K562 (cell line): ENCODE results near the gene BIVM. TPM values are rescaled to one million over a fixed set of nuclear protein-coding genes. Genes with fewer than 3 reads are reported as not detected.
A peak's percentile ranks its signal among the peaks of the same experiment; 100 is the strongest.

Experiments used
- CBX2 ChIP-seq: fragments of 200-600 bp; sonication (generic); IDR thresholded peaks from one replicate; pipeline ENCODE4 v1.6.1; 2012; ENCODE audit warnings: mild to moderate bottlenecking, low read length, inconsistent platforms; ENCODE audit not compliant: insufficient read depth, poor library complexity, severe bottlenecking
- MCM2 ChIP-seq: fragments of 450-650 bp; IDR thresholded peaks from 2 replicates; pipeline ENCODE4 v1.6.1; 2017; ENCODE audit warnings: low read depth, mild to moderate bottlenecking
- PHF21A ChIP-seq: fragments of 450-650 bp; IDR thresholded peaks from 2 replicates; pipeline ENCODE4 v1.6.1; 2017; ENCODE audit warnings: low read depth, borderline replicate concordance
- ZBTB7A ChIP-seq: IDR thresholded peaks from 2 replicates; pipeline ENCODE4 v1.6.1; 2011; ENCODE audit warnings: low read depth, mild to moderate bottlenecking, low read length, moderate library complexity, borderline replicate concordance; ENCODE audit not compliant: control insufficient read depth
- ZBTB8A ChIP-seq: fragments of 450-650 bp; IDR thresholded peaks from 2 replicates; pipeline ENCODE4 v1.6.1; 2018; ENCODE audit warnings: mild to moderate bottlenecking, moderate library complexity; ENCODE audit not compliant: partially characterized antibody
- ZNF146 ChIP-seq: IDR thresholded peaks from one replicate; pipeline ENCODE4 v1.6.1; 2018; ENCODE audit warnings: missing compliant biosample characterization; ENCODE audit not compliant: unreplicated experiment
- ZNF41 ChIP-seq: fragments of 250-450 bp; sonication (Bioruptor Pico); conservative IDR thresholded peaks from 2 replicates; pipeline ENCODE4 v1.4.0; 2020; ENCODE audit warnings: mild to moderate bottlenecking
- ZNF431 ChIP-seq: sonication (generic); formaldehyde crosslinking; IDR thresholded peaks from 2 replicates; pipeline ENCODE4 v1.8.0; 2022; ENCODE audit warnings: mild to moderate bottlenecking, missing genetic modification reagents
- polyA plus RNA-seq, 8 experiments: library from polyadenylated mRNA; depleted of rRNA in 4 of 8; stranded (reverse) in 5 of 8; unstranded in 3 of 8; fragments of >200 nt; fragmentation: Nextera tagmentation in 2 of 8; fragmentation: Illumina TruSeq in 1 of 8; extraction: Ambion mirVana in 2 of 8; extraction: Trizol in 1 of 8; gene quantifications; 2 replicates each; pipeline versions ENCODE4 v1.2.1 to v1.2.3, GENCODE V29; 2011 to 2014; ENCODE audit warnings: inconsistent platforms in 1 of 8, missing spikeins in 1 of 8
- total RNA-seq, 7 experiments: library from RNA; depleted of rRNA in 6 of 7; stranded (reverse); fragments of >200 nt in 6 of 7; fragmentation: Illumina TruSeq in 2 of 7; extraction: Trizol in 2 of 7; gene quantifications; 2 replicates each; pipeline versions ENCODE4 v1.2.1 to v1.2.3, GENCODE V29; 2011 to 2021; ENCODE audit warnings: low replicate concordance in 1 of 7
- TF ChIP-seq, protein P1 (sequence below): sonication (generic); formaldehyde crosslinking; IDR thresholded peaks from 2 replicates; pipeline ENCODE4 v1.8.1; 2023; ENCODE audit warnings: mild to moderate bottlenecking, missing genetic modification reagents
- TF ChIP-seq, protein P2 (sequence below): IDR thresholded peaks from 2 replicates; pipeline ENCODE4 v1.6.1; 2012; ENCODE audit warnings: low read depth, low read length, improper control_type of control experiment, borderline replicate concordance
- TF ChIP-seq, protein P3 (sequence below), 2 experiments: fragments of 450-650 bp in 1 of 2; sonication (generic) in 1 of 2; formaldehyde crosslinking in 1 of 2; IDR thresholded peaks; 2 replicates each; pipeline versions ENCODE4 v1.7.1 to v1.9.0; 2016 to 2022; ENCODE audit warnings: inconsistent platforms in 1 of 2, mild to moderate bottlenecking in 1 of 2, missing genetic modification reagents in 1 of 2

Gene BIVM
- total and polyA plus RNA-seq, 9 of the 15 experiments (the other 6 are each of a cell fraction or from before 2014, with no cell fraction given), result 3.6 to 23.1 (median 16.8) TPM

DNA sequence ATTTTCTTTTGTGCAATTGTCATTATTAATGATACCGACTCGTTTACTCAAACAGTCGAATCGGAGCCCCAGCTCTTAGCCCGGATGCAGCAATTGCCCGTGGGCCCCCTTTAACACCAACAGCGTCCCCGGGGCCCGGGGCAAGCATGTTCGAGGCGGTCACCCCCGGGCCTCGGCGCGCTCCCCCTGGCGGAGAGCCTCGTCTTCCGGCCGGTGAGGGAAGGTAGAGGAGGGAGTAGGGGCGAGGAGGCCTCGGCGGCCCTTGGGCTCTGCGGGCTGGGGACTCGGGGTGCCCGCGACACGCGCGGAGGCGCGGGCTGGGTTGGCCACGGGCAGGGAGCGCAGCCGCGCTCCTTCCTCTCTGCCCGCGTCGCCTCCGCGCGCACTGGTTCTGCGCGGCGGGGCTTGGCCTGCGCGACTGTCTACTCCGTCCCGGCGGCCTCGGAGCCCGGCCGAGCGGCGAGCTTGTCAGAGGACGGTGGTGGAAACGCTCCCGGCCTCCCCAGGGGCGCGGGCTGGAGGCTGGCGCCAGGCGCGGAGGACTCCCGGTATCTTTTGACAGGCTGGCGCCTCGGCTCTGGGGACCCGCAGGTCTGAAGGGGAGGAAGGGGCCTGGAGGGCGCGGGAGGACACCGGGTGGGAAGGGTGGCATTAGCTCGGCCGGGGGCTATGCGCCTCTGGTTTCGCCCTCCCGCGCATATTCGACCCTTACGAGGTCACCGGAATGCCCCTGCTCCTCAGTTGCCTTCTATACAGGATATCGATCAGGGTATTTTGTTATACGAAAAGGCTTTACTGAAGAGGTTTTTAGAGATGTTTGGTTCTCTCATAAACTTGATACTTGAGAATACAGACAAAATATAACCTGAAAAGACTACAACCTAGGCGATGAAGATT is 1.5 kb downstream of the BIVM start (continued):
- TF ChIP-seq, protein P1, sequence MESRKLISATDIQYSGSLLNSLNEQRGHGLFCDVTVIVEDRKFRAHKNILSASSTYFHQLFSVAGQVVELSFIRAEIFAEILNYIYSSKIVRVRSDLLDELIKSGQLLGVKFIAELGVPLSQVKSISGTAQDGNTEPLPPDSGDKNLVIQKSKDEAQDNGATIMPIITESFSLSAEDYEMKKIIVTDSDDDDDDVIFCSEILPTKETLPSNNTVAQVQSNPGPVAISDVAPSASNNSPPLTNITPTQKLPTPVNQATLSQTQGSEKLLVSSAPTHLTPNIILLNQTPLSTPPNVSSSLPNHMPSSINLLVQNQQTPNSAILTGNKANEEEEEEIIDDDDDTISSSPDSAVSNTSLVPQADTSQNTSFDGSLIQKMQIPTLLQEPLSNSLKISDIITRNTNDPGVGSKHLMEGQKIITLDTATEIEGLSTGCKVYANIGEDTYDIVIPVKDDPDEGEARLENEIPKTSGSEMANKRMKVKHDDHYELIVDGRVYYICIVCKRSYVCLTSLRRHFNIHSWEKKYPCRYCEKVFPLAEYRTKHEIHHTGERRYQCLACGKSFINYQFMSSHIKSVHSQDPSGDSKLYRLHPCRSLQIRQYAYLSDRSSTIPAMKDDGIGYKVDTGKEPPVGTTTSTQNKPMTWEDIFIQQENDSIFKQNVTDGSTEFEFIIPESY (CRISPR knock-in tag), result peak; percentile 64
- TF ChIP-seq ZNF41 (no peak), ZBTB7A (peak; percentile 13; the same call in 1 of the 2 replicates), PHF21A (no peak), ZNF431 (CRISPR knock-in tag) (peak; percentile 67; the same call in 1 of the 2 replicates), CBX2 (no peak), ZNF146 (no peak), MCM2 (no peak), ZBTB8A (no peak)
- TF ChIP-seq, protein P2, sequence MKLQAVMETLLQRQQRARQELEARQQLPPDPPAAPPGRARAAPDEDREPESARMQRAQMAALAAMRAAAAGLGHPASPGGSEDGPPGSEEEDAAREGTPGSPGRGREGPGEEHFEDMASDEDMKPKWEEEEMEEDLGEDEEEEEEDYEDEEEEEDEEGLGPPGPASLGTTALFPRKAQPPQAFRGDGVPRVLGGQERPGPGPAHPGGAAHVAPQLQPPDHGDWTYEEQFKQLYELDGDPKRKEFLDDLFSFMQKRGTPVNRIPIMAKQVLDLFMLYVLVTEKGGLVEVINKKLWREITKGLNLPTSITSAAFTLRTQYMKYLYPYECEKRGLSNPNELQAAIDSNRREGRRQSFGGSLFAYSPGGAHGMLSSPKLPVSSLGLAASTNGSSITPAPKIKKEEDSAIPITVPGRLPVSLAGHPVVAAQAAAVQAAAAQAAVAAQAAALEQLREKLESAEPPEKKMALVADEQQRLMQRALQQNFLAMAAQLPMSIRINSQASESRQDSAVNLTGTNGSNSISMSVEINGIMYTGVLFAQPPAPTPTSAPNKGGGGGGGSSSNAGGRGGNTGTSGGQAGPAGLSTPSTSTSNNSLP, result no peak
- TF ChIP-seq, protein P3, sequence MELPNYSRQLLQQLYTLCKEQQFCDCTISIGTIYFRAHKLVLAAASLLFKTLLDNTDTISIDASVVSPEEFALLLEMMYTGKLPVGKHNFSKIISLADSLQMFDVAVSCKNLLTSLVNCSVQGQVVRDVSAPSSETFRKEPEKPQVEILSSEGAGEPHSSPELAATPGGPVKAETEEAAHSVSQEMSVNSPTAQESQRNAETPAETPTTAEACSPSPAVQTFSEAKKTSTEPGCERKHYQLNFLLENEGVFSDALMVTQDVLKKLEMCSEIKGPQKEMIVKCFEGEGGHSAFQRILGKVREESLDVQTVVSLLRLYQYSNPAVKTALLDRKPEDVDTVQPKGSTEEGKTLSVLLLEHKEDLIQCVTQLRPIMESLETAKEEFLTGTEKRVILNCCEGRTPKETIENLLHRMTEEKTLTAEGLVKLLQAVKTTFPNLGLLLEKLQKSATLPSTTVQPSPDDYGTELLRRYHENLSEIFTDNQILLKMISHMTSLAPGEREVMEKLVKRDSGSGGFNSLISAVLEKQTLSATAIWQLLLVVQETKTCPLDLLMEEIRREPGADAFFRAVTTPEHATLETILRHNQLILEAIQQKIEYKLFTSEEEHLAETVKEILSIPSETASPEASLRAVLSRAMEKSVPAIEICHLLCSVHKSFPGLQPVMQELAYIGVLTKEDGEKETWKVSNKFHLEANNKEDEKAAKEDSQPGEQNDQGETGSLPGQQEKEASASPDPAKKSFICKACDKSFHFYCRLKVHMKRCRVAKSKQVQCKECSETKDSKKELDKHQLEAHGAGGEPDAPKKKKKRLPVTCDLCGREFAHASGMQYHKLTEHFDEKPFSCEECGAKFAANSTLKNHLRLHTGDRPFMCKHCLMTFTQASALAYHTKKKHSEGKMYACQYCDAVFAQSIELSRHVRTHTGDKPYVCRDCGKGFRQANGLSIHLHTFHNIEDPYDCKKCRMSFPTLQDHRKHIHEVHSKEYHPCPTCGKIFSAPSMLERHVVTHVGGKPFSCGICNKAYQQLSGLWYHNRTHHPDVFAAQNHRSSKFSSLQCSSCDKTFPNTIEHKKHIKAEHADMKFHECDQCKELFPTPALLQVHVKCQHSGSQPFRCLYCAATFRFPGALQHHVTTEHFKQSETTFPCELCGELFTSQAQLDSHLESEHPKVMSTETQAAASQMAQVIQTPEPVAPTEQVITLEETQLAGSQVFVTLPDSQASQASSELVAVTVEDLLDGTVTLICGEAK (IDR thresholded peaks at IDR 0.05), result peak; percentile 44; the same call in 1 of the 2 replicates
- TF ChIP-seq, protein P3 (CRISPR knock-in tag; IDR thresholded peaks at IDR 0.05), result no peak
